Spleen (tissue), 11 donors: ENCODE data around the gene SNX2. TPM values are rescaled to one million over a fixed set of nuclear protein-coding genes. Genes with fewer than 3 reads are reported as not detected.
"Not testable (repeated sequence)": the region's sequence is repeated elsewhere in the genome, so short reads cannot be mapped to it uniquely, and the experiment has no call there.

Experiments used
- DNase-seq: peaks from one replicate; pipeline ENCODE4 v3.0.0-alpha.2; 2020
- H3K27ac ChIP-seq, 8 donors: fragments of 200-600 bp; sonication (generic) in 7 of 8; 1 replicate in 4 of 8; 2 replicates in 4 of 8; pipeline versions ENCODE4 v1.5.0 to v1.8.0; 2016 to 2021; ENCODE audit warnings: inconsistent platforms in 4 of 8, mild to moderate bottlenecking in 4 of 8, moderate library complexity in 1 of 8
- H3K27me3 ChIP-seq, 7 donors: fragments of 200-600 bp; sonication (generic) in 6 of 7; replicated peaks in 1 of 7; 1 replicate in 4 of 7; 2 replicates in 3 of 7; pipeline versions ENCODE4 v1.5.0 to v1.8.0; 2016 to 2021; ENCODE audit warnings: inconsistent platforms in 3 of 7, mild to moderate bottlenecking in 1 of 7
- H3K36me3 ChIP-seq, 6 donors: fragments of 200-600 bp; sonication (generic) in 5 of 6; 1 replicate in 4 of 6; 2 replicates in 2 of 6; pipeline versions ENCODE4 v1.5.0 to v1.8.0; 2016 to 2021; ENCODE audit warnings: inconsistent platforms in 2 of 6
- H3K4me1 ChIP-seq, 6 donors: fragments of 200-600 bp; sonication (generic) in 5 of 6; 1 replicate in 3 of 6; 2 replicates in 3 of 6; pipeline versions ENCODE4 v1.5.0 to v1.8.0; 2016 to 2021; ENCODE audit warnings: inconsistent platforms in 3 of 6
- H3K4me3 ChIP-seq, 8 donors: fragments of 200-600 bp; sonication (generic) in 7 of 8; 1 replicate in 4 of 8; 2 replicates in 4 of 8; pipeline versions ENCODE4 v1.5.0 to v1.8.0; 2016 to 2021; ENCODE audit warnings: inconsistent platforms in 4 of 8, mild to moderate bottlenecking in 4 of 8, moderate library complexity in 2 of 8
- H3K9me3 ChIP-seq, 8 donors: fragments of 200-600 bp; sonication (generic) in 7 of 8; 1 replicate in 4 of 8; 2 replicates in 4 of 8; pipeline versions ENCODE4 v1.5.0 to v1.8.0; 2016 to 2021; ENCODE audit warnings: inconsistent platforms in 4 of 8
- CTCF ChIP-seq, 11 experiments: fragments of 200-600 bp in 7 of 11; fragments of 450-650 bp in 4 of 11; sonication (generic) in 4 of 11; IDR thresholded peaks in 8 of 11; conservative IDR thresholded peaks in 3 of 11; 1 replicate in 7 of 11; 2 replicates in 4 of 11; pipeline versions ENCODE4 v1.4.0 to v1.8.0; 2016 to 2021; ENCODE audit warnings: antibody characterized with exemption in 11 of 11, inconsistent platforms in 4 of 11, mild to moderate bottlenecking in 1 of 11
- POLR2A ChIP-seq, 3 donors: fragments of 450-650 bp; IDR thresholded peaks; one replicate each; pipeline ENCODE4 v1.5.1; 2017; ENCODE audit warnings: antibody characterized with exemption in 3 of 3, mild to moderate bottlenecking in 1 of 3
- POLR2AphosphoS5 ChIP-seq, 3 donors: sonication (generic); formaldehyde crosslinking; IDR thresholded peaks; one replicate each; pipeline ENCODE4 v1.5.1; 2017; ENCODE audit warnings: antibody characterized with exemption in 3 of 3
- WGBS, 5 donors: extraction: QIAGEN DNeasy Blood & Tissue Kit in 3 of 5; methylation state at CpG; one replicate each; pipeline versions ENCODE4 v1.1.5 to v1.1.7; 2013 to 2018; 5-methylcytosine and 5-hydroxymethylcytosine counted together
- intact Hi-C: fragments of 100-400 bp; cut with DNase I; formaldehyde crosslinking; loops from one replicate; pipeline ENCODE4 v1.15.0; 2023; ENCODE audit warnings: low total_unique reads
- polyA plus RNA-seq, 3 donors: library from polyadenylated mRNA; stranded (reverse); fragments of 200-250 nt; gene quantifications; one replicate each; pipeline ENCODE4 v1.2.1, GENCODE V29; 2013
- total RNA-seq, 7 donors: library from RNA; depleted of rRNA in 3 of 7; stranded (reverse); fragments of >200 nt in 3 of 7; fragmentation: NEBNext Ultra II Directional in 4 of 7; extraction: Animal tissue kit (Norgen Biotek cat#: 25700) in 4 of 7; gene quantifications; one replicate each; pipeline versions ENCODE4 v1.1.0 to v1.2.1, GENCODE V29; 2016 to 2021
- donor health status: healthy with polysubstance abuse.
- donor health status: DM: no; HTN: no; CAD: no; lungs with moderate emphysema.
- donor health status: DM: no; HTN: no; CAD: no.
- donor health status: Bipolar disorder and iron deficiency.
- donor health status: healthy.
- donor health status: DM: no; HTN: no; CAD: no.
- donor health status: DM: yes; HTN: yes; CAD: no.

Gene SNX2
- total and polyA plus RNA-seq, 10 donors, result 69.0 to 158 (median 132) TPM

- DNase-seq, result no peak
- no peaks in the 10 kb centered on the region for H3K9me3 ChIP-seq
- intact Hi-C loops, result no loop called here
- TF ChIP-seq POLR2AphosphoS5 (IDR thresholded peaks at IDR 0.05) (no peak), POLR2A (IDR thresholded peaks at IDR 0.05) (no peak), CTCF (IDR thresholded peaks at IDR 0.05 in 8 of 11, conservative IDR thresholded peaks at IDR 0.05 in 3 of 11) (no peak)
- no peaks in the 10 kb centered on the region for H3K27me3 ChIP-seq
- H3K4me1 ChIP-seq, result peaks cover 3 to 43% (median 13%) of the 10 kb centered on the region in 6 donors
- no peaks in the 10 kb centered on the region for H3K36me3 ChIP-seq
- WGBS, 5 donors, result 34 to 65% (median 55%) methylated on average over 1 of the region's 1 CpG
- no peak overlapping the region for H3K4me3 ChIP-seq
- peak overlapping the region in 3 of 8 donors; percentile 9 to 55 (median 35) for H3K27ac ChIP-seq
These were observed 74.9 kb downstream of the SNX2 start for GRCh38 chr5:122849771-122850170.

GRCh38 chr5:122857538-122857937 lies 82.7 kb downstream of the SNX2 start:
- peaks cover 0 to 11% (median 0%) of the 10 kb centered on the region in 6 donors for H3K36me3 ChIP-seq

GRCh38 chr5:122858451-122858850 lies 83.6 kb downstream of the SNX2 start:
- whole genome bisulfite sequencing, 5 donors, result 56 to 87% (median 73%) methylated on average over 1 of the region's 1 CpG
- Histone ChIP-seq H3K9me3 (peaks cover 0 to 4% (median 0%) of the 10 kb centered on the region in 8 donors), H3K4me1 (no peaks in the 10 kb centered on the region), H3K36me3 (peaks cover 0 to 11% (median 0%) of the 10 kb centered on the region in 6 donors), H3K27me3 (no peaks in the 10 kb centered on the region), H3K4me3 (no peak overlapping the region), H3K27ac (no peak overlapping the region)
- TF ChIP-seq CTCF (IDR thresholded peaks at IDR 0.05 in 8 of 11, conservative IDR thresholded peaks at IDR 0.05 in 3 of 11), result no peak
- no peak for TF ChIP-seq POLR2A (IDR thresholded peaks at IDR 0.05)
- no peak for TF ChIP-seq POLR2AphosphoS5 (IDR thresholded peaks at IDR 0.05)
- intact Hi-C loops, result no loop called here
- no peak for DNase-seq

More at GRCh38 chr5:122857538-122857937, 82.7 kb downstream of the SNX2 start:
- DNase-seq, H3K9me3 ChIP-seq, H3K4me1 ChIP-seq, H3K27ac ChIP-seq, intact Hi-C loops, H3K4me3 ChIP-seq, H3K27me3 ChIP-seq: not testable (repeated sequence)
- WGBS, 5 donors, result 85 to 97% (median 96%) methylated on average over 8 of the region's 8 CpGs

GRCh38 chr5:122863240-122863639 lies 88.4 kb downstream of the SNX2 start:
- no peak overlapping the region for H3K27ac ChIP-seq
- H3K9me3 ChIP-seq, result no peaks in the 10 kb centered on the region
- H3K4me3 ChIP-seq, result no peak overlapping the region
- 43 to 72% (median 59%) methylated on average over 2 of the region's 2 CpGs for WGBS, 5 donors
- H3K27me3 ChIP-seq, result no peaks in the 10 kb centered on the region
- H3K4me1 ChIP-seq, result no peaks in the 10 kb centered on the region
- TF ChIP-seq POLR2AphosphoS5 (IDR thresholded peaks at IDR 0.05), result no peak
- no peak for TF ChIP-seq POLR2A (IDR thresholded peaks at IDR 0.05)
- TF ChIP-seq CTCF (IDR thresholded peaks at IDR 0.05 in 8 of 11, conservative IDR thresholded peaks at IDR 0.05 in 3 of 11), result no peak
- no peak for DNase-seq
- intact Hi-C loops, result no loop called here
- peaks cover 0 to 20% (median 0%) of the 10 kb centered on the region in 6 donors for H3K36me3 ChIP-seq

- Histone ChIP-seq H3K4me3 (no peak overlapping the region), H3K9me3 (no peaks in the 10 kb centered on the region), H3K36me3 (peaks cover 0 to 20% (median 0%) of the 10 kb centered on the region in 6 donors), H3K27ac (no peak overlapping the region), H3K27me3 (no peaks in the 10 kb centered on the region), H3K4me1 (no peaks in the 10 kb centered on the region)
- TF ChIP-seq POLR2A (IDR thresholded peaks at IDR 0.05) (no peak), CTCF (IDR thresholded peaks at IDR 0.05 in 8 of 11, conservative IDR thresholded peaks at IDR 0.05 in 3 of 11) (no peak), POLR2AphosphoS5 (IDR thresholded peaks at IDR 0.05) (no peak)
- 90 to 98% (median 97%) methylated on average over 4 of the region's 4 CpGs for WGBS, 5 donors
- no peak for DNase-seq
- intact Hi-C loops, result no loop called here
These were observed 88.8 kb downstream of the SNX2 start for GRCh38 chr5:122863721-122864120.
